Heart left ventricle (tissue), 16 donors: ENCODE data around the gene AVPI1. TPM values are rescaled to one million over a fixed set of nuclear protein-coding genes. Genes with fewer than 3 reads are reported as not detected.
A peak's percentile ranks its signal among the peaks of the same experiment; 100 is the strongest.

Experiments
- ATAC-seq, 4 donors: fragments of 200-7000 bp; cut with Tn5 transposase; one replicate each; pipeline ENCODE4 v1.9.1; 2020 to 2022; ENCODE audit warnings: moderate library complexity in 4 of 4, mild to moderate bottlenecking in 3 of 4, moderate number of reproducible peaks in 1 of 4
- DNase-seq, 5 donors: peaks; one replicate each; pipeline ENCODE4 v3.0.0-alpha.2; 2020
- H3K27ac ChIP-seq, 12 donors: fragments of 200-600 bp; sonication (generic) in 4 of 12; one replicate each; pipeline versions ENCODE4 v1.5.0 to v1.8.0; 2016 to 2022; ENCODE audit warnings: mild to moderate bottlenecking in 2 of 12
- H3K27me3 ChIP-seq, 9 donors: fragments of 200-600 bp; sonication (generic) in 2 of 9; one replicate each; pipeline versions ENCODE4 v1.5.1 to v1.8.0; 2016 to 2022; ENCODE audit warnings: mild to moderate bottlenecking in 3 of 9
- H3K36me3 ChIP-seq, 9 donors: fragments of 200-600 bp; sonication (generic) in 2 of 9; one replicate each; pipeline versions ENCODE4 v1.5.0 to v1.8.0; 2018 to 2022; ENCODE audit warnings: mild to moderate bottlenecking in 2 of 9
- H3K4me1 ChIP-seq, 12 donors: fragments of 200-600 bp; sonication (generic) in 4 of 12; one replicate each; pipeline versions ENCODE4 v1.5.0 to v1.8.0; 2016 to 2022; ENCODE audit warnings: mild to moderate bottlenecking in 3 of 12
- H3K4me3 ChIP-seq, 12 donors: fragments of 200-600 bp; sonication (generic) in 4 of 12; one replicate each; pipeline versions ENCODE4 v1.5.0 to v1.8.0; 2017 to 2022; ENCODE audit warnings: mild to moderate bottlenecking in 9 of 12, moderate library complexity in 4 of 12
- H3K9me3 ChIP-seq, 12 donors: fragments of 200-600 bp; sonication (generic) in 4 of 12; one replicate each; pipeline versions ENCODE4 v1.5.0 to v1.8.0; 2016 to 2022; ENCODE audit warnings: mild to moderate bottlenecking in 1 of 12
- POLR2A ChIP-seq, 2 donors: fragments of 450-650 bp; IDR thresholded peaks; one replicate each; pipeline ENCODE4 v1.6.1; 2017; ENCODE audit warnings: antibody characterized with exemption in 2 of 2, mild to moderate bottlenecking in 2 of 2, moderate library complexity in 2 of 2
- WGBS, 4 donors: extraction: QIAGEN DNeasy Blood & Tissue Kit in 2 of 4; methylation state at CpG; one replicate each; pipeline versions ENCODE4 v1.1.5 to v1.1.7; 2013 to 2018; 5-methylcytosine and 5-hydroxymethylcytosine counted together
- intact Hi-C, 10 donors: fragments of 100-400 bp; cut with DNase I; formaldehyde crosslinking; loops; one replicate each; pipeline versions ENCODE4 v1.11.1 to v1.14.2; 2022
- long read RNA-seq, 3 donors: library from polyadenylated mRNA; unstranded; transcript quantifications; one replicate each; pipeline ENCODE4 v2.0.0, GENCODE V29; 2020 to 2021
- polyA plus RNA-seq, 2 donors: library from polyadenylated mRNA; stranded (reverse); fragments of 200-250 nt; gene quantifications; one replicate each; pipeline ENCODE4 v1.2.3, GENCODE V29; 2013
- total RNA-seq, 9 donors: library from RNA; depleted of rRNA in 2 of 9; stranded (reverse); fragments of >200 nt in 2 of 9; fragmentation: NEBNext Ultra II Directional in 3 of 9; extraction: Animal tissue kit (Norgen Biotek cat#: 25700) in 3 of 9; gene quantifications; one replicate each; pipeline versions ENCODE4 v1.1.0 to v1.2.4, GENCODE V29; 2016 to 2023
- TF ChIP-seq, protein P1 (sequence below), 12 donors: fragments of 200-600 bp; sonication (generic) in 4 of 12; IDR thresholded peaks; one replicate each; pipeline versions ENCODE4 v1.5.0 to v1.8.0; 2018 to 2022; ENCODE audit warnings: antibody characterized with exemption in 12 of 12, mild to moderate bottlenecking in 5 of 12
- donor health status: ischemic (EF 13 %, LVEDD 7.1; RV severe dilation, severe dysfunction).
- donor health status: healthy with polysubstance abuse.
- donor health status: DM: no; HTN: yes; CAD: no.
- donor health status: DM: no; HTN: no; CAD: no.
- donor health status: ischemic (EF 25% LVEDD 6.9; RV normal size, moderate dysfunction).
- donor health status: ischemic (EF 25% LVEDD 5.7; RV mildly dilated, moderate dysfunction).
- donor health status: healthy.
- donor health status: DM: yes; HTN: yes; CAD: no.
- donor health status: ischemic (EF 35%, LVEDD 5.7; RV mildly dilated, moderate dysfunction).
- donor health status: nonischemic (EF 11% LVEDD 7.7; RV severe dilation, severe dysfunction).
- donor health status: DM: yes; HTN: yes; CAD: no.
- donor health status: PGD.
- donor health status: ischemic (EF 29% LVEDD 5.4; RV normal size, mild dysfunction).
- donor health status: nonischemic (EF 23%, LVEDD 6.1; RV moderate dilation, normal function).

Gene AVPI1, protein sequence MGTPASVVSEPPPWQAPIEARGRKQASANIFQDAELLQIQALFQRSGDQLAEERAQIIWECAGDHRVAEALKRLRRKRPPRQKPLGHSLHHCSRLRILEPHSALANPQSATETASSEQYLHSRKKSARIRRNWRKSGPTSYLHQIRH
- total RNA-seq, result 10 to 100 TPM in 4 of 9 donors, 1 to 10 TPM in 5; 7.0 to 13.0 (median 9.9) TPM
- polyA plus RNA-seq, result 10 to 100 TPM in 1 of 2 donors, 1 to 10 TPM in 1; 6.6 to 38.6 TPM
- long read RNA-seq, donor 1, transcript AVPI1-201 (3 exons, 1,457 nt), result major isoform, 11 of 23 reads
- long read RNA-seq, donor 1, partial matches to known transcripts, result 4 of 23 reads
- long read RNA-seq, donor 1, other reads (novel, unspliced or antisense), result 8 of 23 reads
- long read RNA-seq, donor 2, transcript AVPI1-201 (3 exons, 1,457 nt), result major isoform, 86 of 89 reads
- long read RNA-seq, donor 2, partial matches to known transcripts, result 1 of 89 reads
- long read RNA-seq, donor 2, other reads (novel, unspliced or antisense), result 2 of 89 reads
- long read RNA-seq, donor 3, transcript AVPI1-201 (3 exons, 1,457 nt), result major isoform, 17 of 18 reads
- long read RNA-seq, donor 3, partial matches to known transcripts, result 0 of 18 reads
- long read RNA-seq, donor 3, other reads (novel, unspliced or antisense), result 1 of 18 reads

DNA sequence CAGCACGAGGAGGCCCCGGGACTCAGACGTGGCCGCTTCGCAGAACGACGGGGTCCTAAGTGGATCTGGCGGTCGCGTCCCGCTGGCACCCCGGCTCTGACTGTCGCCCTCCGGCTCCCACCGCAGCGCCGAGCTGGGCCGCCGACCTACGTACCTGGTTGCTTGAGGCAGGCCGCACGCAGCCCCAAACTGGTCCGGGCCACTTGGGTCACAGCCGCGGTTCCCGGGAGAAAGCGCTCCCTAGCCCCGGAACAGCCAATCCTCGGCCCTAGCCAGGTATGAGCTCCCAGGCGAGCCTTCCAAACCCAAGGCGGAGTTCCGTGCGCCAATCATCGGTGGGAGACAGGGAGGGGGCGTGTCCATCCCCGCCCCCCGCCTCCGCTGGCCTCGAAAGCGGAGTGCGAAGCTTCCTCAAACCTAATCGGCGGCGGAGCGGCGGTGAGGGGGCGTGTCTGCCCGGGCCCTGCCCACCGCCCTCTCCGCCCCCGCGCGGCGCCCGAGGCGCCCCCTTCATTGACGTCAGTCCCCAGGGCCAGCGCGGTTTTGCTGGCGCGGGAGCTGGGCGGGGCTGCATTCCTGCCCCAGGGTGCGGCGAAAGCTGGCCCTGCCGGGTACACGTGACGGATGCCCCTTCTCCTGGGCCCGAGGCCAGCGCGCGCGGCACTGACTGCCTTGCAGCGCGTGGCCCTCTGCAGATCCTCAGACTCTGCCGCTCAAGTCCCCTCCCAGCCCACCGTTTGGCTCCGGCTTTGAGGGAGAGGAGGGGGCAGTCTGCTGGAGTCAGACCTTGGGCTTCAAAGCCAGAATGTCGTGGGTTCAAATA, at the start of gene AVPI1:
AVPI1 (minus strand) TSS at position 280 of the 823 bp plus-strand sequence. CDS start 7,336 bp downstream, outside the sequence.
- ATAC-seq (peak; percentile 92 to 96 (median 95)), DNase-seq (peak; percentile 97 to 99 (median 98))
- TF ChIP-seq POLR2A (IDR thresholded peaks at IDR 0.05), result peak; percentile 87 to 99
- TF ChIP-seq, protein P1, sequence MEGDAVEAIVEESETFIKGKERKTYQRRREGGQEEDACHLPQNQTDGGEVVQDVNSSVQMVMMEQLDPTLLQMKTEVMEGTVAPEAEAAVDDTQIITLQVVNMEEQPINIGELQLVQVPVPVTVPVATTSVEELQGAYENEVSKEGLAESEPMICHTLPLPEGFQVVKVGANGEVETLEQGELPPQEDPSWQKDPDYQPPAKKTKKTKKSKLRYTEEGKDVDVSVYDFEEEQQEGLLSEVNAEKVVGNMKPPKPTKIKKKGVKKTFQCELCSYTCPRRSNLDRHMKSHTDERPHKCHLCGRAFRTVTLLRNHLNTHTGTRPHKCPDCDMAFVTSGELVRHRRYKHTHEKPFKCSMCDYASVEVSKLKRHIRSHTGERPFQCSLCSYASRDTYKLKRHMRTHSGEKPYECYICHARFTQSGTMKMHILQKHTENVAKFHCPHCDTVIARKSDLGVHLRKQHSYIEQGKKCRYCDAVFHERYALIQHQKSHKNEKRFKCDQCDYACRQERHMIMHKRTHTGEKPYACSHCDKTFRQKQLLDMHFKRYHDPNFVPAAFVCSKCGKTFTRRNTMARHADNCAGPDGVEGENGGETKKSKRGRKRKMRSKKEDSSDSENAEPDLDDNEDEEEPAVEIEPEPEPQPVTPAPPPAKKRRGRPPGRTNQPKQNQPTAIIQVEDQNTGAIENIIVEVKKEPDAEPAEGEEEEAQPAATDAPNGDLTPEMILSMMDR (IDR thresholded peaks at IDR 0.05), result no peak
- peak within 1 kb of the TSS; percentile 49 to 86 (median 74) for H3K4me3 ChIP-seq
- WGBS, 4 donors, result 0 to 1% (median 1%) methylated on average over 47 to 78 of the region's 78 CpGs
- peaks cover 0 to 73% (median 45%) of the 10 kb centered on the region in 12 donors for H3K4me1 ChIP-seq
- no peaks in the 10 kb centered on the region for H3K36me3 ChIP-seq
- H3K27ac ChIP-seq, result peak within 1 kb of the TSS; percentile 76 to 93 (median 86)
- intact Hi-C loops, result loop anchor here in 2 of 10 donors (1.0 to 5.0 kb wide), 2 partner anchors 27 to 45 kb away; partner anchors contain the start of gene PI4K2A (in 1 of the 2)
- H3K27me3 ChIP-seq, result no peaks in the 10 kb centered on the region
- H3K9me3 ChIP-seq, result no peaks in the 10 kb centered on the region

DNA sequence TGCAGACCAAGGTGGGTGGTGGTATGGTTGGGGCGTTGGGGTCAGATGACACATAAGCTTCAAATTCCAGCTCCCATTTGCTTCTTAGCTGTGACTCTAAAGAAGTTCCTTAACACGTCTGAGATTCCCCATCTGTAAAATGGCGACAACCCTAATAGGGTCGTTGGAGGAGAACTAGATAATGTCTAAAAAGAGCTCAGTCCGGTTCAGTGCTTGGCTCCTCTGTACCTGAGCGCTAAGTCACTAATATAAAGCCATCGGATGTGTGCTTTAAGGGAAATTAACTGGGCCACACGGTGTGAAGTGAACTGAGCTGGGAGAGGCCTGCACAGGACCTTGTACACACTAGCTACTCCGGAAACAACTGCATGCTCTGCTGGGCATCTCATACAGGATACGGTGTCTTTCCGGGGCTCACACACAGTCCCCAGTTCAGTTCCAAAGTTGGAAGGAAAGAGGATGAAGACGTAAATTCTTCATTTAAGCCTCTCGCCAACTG, 49.4 kb upstream of the AVPI1 start:
- H3K4me3 ChIP-seq, result peak overlapping the region in 11 of 12 donors; percentile 75 to 100 (median 88)
- intact Hi-C loops, result loop anchor here in 3 of 10 donors (2.0 to 10.0 kb wide), 3 partner anchors 36 to 332 kb away; partner anchors contain the start of genes MMS19 (in 1 of the 3), RRP12 (in 1 of the 3) and UBTD1 (in 1 of the 3)
- H3K27me3 ChIP-seq, result no peaks in the 10 kb centered on the region
- H3K4me1 ChIP-seq, result peaks cover 4 to 32% (median 18%) of the 10 kb centered on the region in 12 donors
- ATAC-seq (peak; percentile 7 to 34 (median 23)), DNase-seq (no peak)
- no peaks in the 10 kb centered on the region for H3K9me3 ChIP-seq
- peak overlapping the region in 11 of 12 donors; percentile 46 to 97 (median 92) for H3K27ac ChIP-seq
- TF ChIP-seq, protein P1 (IDR thresholded peaks at IDR 0.05), result no peak
- TF ChIP-seq POLR2A (IDR thresholded peaks at IDR 0.05), result no peak
- WGBS, 4 donors, result 65 to 73% (median 69%) methylated on average over 13 of the region's 13 CpGs
- H3K36me3 ChIP-seq, result peaks cover 0 to 28% (median 17%) of the 10 kb centered on the region in 9 donors

- Histone ChIP-seq H3K27ac (no peak overlapping the region), H3K4me3 (no peak overlapping the region), H3K9me3 (no peaks in the 10 kb centered on the region), H3K36me3 (peaks cover 0 to 6% (median 4%) of the 10 kb centered on the region in 9 donors), H3K27me3 (no peaks in the 10 kb centered on the region), H3K4me1 (peaks cover 4 to 23% (median 14%) of the 10 kb centered on the region in 12 donors)
- no peak for ATAC-seq
- WGBS, 4 donors, result 80 to 84% (median 84%) methylated on average over 6 of the region's 6 CpGs
- no peak for DNase-seq
- TF ChIP-seq, protein P1 (IDR thresholded peaks at IDR 0.05), result no peak
- TF ChIP-seq POLR2A (IDR thresholded peaks at IDR 0.05), result no peak
- intact Hi-C loops, result loop anchor here in 4 of 10 donors (2.0 to 10.0 kb wide), 4 partner anchors 21 to 329 kb away; partner anchors contain the start of genes ANKRD2 (in 1 of the 4), MARVELD1 (in 1 of the 4) and RRP12 (in 1 of the 4)
These were observed 47.0 kb upstream of the AVPI1 start for GRCh38 chr10:97734021-97734420.
